PC-3 (cell line): ENCODE measurements around the gene PODN. TPM values are rescaled to one million over a fixed set of nuclear protein-coding genes. Genes with fewer than 3 reads are reported as not detected.

Experiments
- ATAC-seq: fragments of 200-7000 bp; cut with Tn5 transposase; 2 replicates; pipeline ENCODE4 v1.9.1; 2020; ENCODE audit warnings: mild to moderate bottlenecking, moderate library complexity
- BruUV-seq: library from RNA; stranded (reverse); fragments of 400-500 nt; replicated peaks from 2 replicates; lab custom pipeline; 2021; lab: Mats Ljungman, UMichigan
- CTCF ChIA-PET: fragments of 300-600 bp; sonication (Branson Sonifier 250); formaldehyde crosslinking; loops from one replicate; lab custom pipeline; 2022; ENCODE audit warnings: antibody characterized with exemption; lab: Charles Lee
- POLR2A ChIA-PET: fragments of 300-600 bp; sonication (Branson Sonifier 250); formaldehyde crosslinking; loops from one replicate; lab custom pipeline; 2022; ENCODE audit warnings: antibody characterized with exemption; ENCODE audit not compliant: unreplicated experiment; lab: Charles Lee
- DNase-seq: peaks from one replicate; pipeline ENCODE4 v3.0.0-alpha.2; 2015
- H2AFZ ChIP-seq: fragments of 300-600 bp; sonication (generic); 2 replicates; pipeline ENCODE4 v1.6.0; 2016; ENCODE audit warnings: antibody characterized with exemption, low read length
- H3F3A ChIP-seq: fragments of 300-600 bp; sonication (generic); one replicate; pipeline ENCODE4 v1.6.0; 2017; ENCODE audit warnings: antibody characterized with exemption, low read length, control low read depth, mild to moderate bottlenecking; ENCODE audit not compliant: unreplicated experiment
- H3K27ac ChIP-seq: fragments of 300-600 bp; sonication (generic); 2 replicates; pipeline ENCODE4 v1.5.1; 2016; ENCODE audit warnings: mild to moderate bottlenecking, low read length
- H3K27me3 ChIP-seq: fragments of 300-600 bp; sonication (generic); 2 replicates; pipeline ENCODE4 v1.6.1; 2016; ENCODE audit warnings: low read length, mixed read lengths
- H3K36me3 ChIP-seq: fragments of 300-600 bp; sonication (generic); 2 replicates; pipeline ENCODE4 v1.6.1; 2016; ENCODE audit warnings: low read depth, mixed run types, low read length, mixed read lengths
- H3K4me1 ChIP-seq: fragments of 300-600 bp; sonication (generic); 2 replicates; pipeline ENCODE4 v1.5.1; 2016; ENCODE audit warnings: low read length; ENCODE audit not compliant: insufficient read depth
- H3K4me2 ChIP-seq: fragments of 300-600 bp; sonication (generic); 2 replicates; pipeline ENCODE4 v1.6.0; 2016; ENCODE audit warnings: low read length
- H3K4me3 ChIP-seq: fragments of 300-600 bp; sonication (generic); 2 replicates; pipeline ENCODE4 v1.5.1; 2016; ENCODE audit warnings: mild to moderate bottlenecking, low read length, mixed read lengths
- H3K79me2 ChIP-seq: fragments of 300-600 bp; sonication (generic); 2 replicates; pipeline ENCODE4 v1.6.1; 2017; ENCODE audit warnings: low read length, mixed read lengths
- H3K9ac ChIP-seq: fragments of 300-600 bp; sonication (generic); 2 replicates; pipeline ENCODE4 v1.6.0; 2016; ENCODE audit warnings: mild to moderate bottlenecking, low read length
- H3K9me2 ChIP-seq: fragments of 300-600 bp; sonication (generic); replicated peaks from 2 replicates; pipeline ENCODE4 v1.6.1; 2016; ENCODE audit warnings: mixed run types, low read length, mixed read lengths
- H3K9me3 ChIP-seq: fragments of 300-600 bp; sonication (generic); 2 replicates; pipeline ENCODE4 v1.6.1; 2016; ENCODE audit warnings: low read length, mixed read lengths
- H4K20me1 ChIP-seq: fragments of 300-600 bp; sonication (generic); 2 replicates; pipeline ENCODE4 v1.6.1; 2016; ENCODE audit warnings: low read length, mixed read lengths
- CTCF ChIP-seq: fragments of 300-600 bp; sonication (generic); conservative IDR thresholded peaks from 2 replicates; pipeline ENCODE4 v1.5.1; 2017; ENCODE audit warnings: antibody characterized with exemption, low read depth, mild to moderate bottlenecking, low read length
- EZH2 ChIP-seq: fragments of 300-600 bp; sonication (generic); IDR thresholded peaks from one replicate; pipeline ENCODE4 v1.6.1; 2017; ENCODE audit warnings: antibody characterized with exemption, mild to moderate bottlenecking, low read length; ENCODE audit not compliant: unreplicated experiment
- EZH2phosphoT487 ChIP-seq: fragments of 300-600 bp; sonication (generic); IDR thresholded peaks from 2 replicates; pipeline ENCODE4 v1.6.1; 2018; ENCODE audit warnings: mild to moderate bottlenecking, antibody characterized with exemption, low read length, borderline replicate concordance
- intact Hi-C: fragments of 100-400 bp; cut with micrococcal nuclease; formaldehyde crosslinking; loops from 2 replicates; pipeline ENCODE4 v1.9.0; 2023
- total RNA-seq: library from RNA; depleted of rRNA; stranded (reverse); fragments of >200 nt; gene quantifications from 2 replicates; pipeline ENCODE4 v1.2.3, GENCODE V29; 2014

Gene PODN
- total RNA-seq, 1 experiment from 2014 or later: not detected

- no peaks in the 10 kb centered on the region for H3F3A ChIP-seq
- no peaks in the 10 kb centered on the region for H4K20me1 ChIP-seq
- ChIA-PET CTCF (no interaction called here), POLR2A (no interaction called here)
- intact Hi-C loops: no loop called here
- H3K9me3 ChIP-seq: no peaks in the 10 kb centered on the region
- H3K4me3 ChIP-seq: no peak overlapping the region
- no peak overlapping the region for H3K27ac ChIP-seq
- H3K79me2 ChIP-seq: no peaks in the 10 kb centered on the region
- H3K36me3 ChIP-seq: no peaks in the 10 kb centered on the region
- H2AFZ ChIP-seq: no peak overlapping the region
- DNase-seq (no peak), ATAC-seq (no peak)
- no peak for TF ChIP-seq EZH2
- no peak for TF ChIP-seq CTCF
- TF ChIP-seq EZH2phosphoT487: no peak
- no peaks in the 10 kb centered on the region for H3K27me3 ChIP-seq
- no peak overlapping the region for H3K9ac ChIP-seq
- H3K9me2 ChIP-seq: no peaks in the 10 kb centered on the region
- H3K4me1 ChIP-seq: peaks cover 17% of the 10 kb centered on the region
- no peak overlapping the region for H3K4me2 ChIP-seq
- no TSS peak for BruUV-seq
Observed at GRCh38 chr1:53081384-53082066, 19.5 kb downstream of the PODN start.

GRCh38 chr1:53082826-53083455 is 20.9 kb downstream of the PODN start:
- Histone ChIP-seq H3K4me1 (peaks cover 17% of the 10 kb centered on the region), H4K20me1 (no peaks in the 10 kb centered on the region), H3K4me3 (no peak overlapping the region), H3K27me3 (no peaks in the 10 kb centered on the region), H3K36me3 (no peaks in the 10 kb centered on the region), H3K9me2 (no peaks in the 10 kb centered on the region), H3K4me2 (no peak overlapping the region), H3K9me3 (no peaks in the 10 kb centered on the region), H3K9ac (no peak overlapping the region), H2AFZ (no peak overlapping the region), H3K27ac (no peak overlapping the region), H3K79me2 (no peaks in the 10 kb centered on the region), H3F3A (no peaks in the 10 kb centered on the region)
- ATAC-seq: no peak
- TF ChIP-seq CTCF (no peak), EZH2phosphoT487 (no peak), EZH2 (no peak)
- BruUV-seq: no TSS peak
- ChIA-PET CTCF (no interaction called here), POLR2A (no interaction called here)
- no peak for DNase-seq
- intact Hi-C loops: no loop called here
